ENCODE results near the gene PNKD.
"Not testable (repeated sequence)": the region's sequence is repeated elsewhere in the genome, so short reads cannot be mapped to it uniquely, and the experiment has no call there.

PNKD gene

GRCh38 chr2:218259099-218259961 lies 11.0 kb upstream of the PNKD start:
- no peak for DNase-seq

- no peak for DNase-seq
These were observed 10.2 kb upstream of the PNKD start for GRCh38 chr2:218260166-218260565.

DNA sequence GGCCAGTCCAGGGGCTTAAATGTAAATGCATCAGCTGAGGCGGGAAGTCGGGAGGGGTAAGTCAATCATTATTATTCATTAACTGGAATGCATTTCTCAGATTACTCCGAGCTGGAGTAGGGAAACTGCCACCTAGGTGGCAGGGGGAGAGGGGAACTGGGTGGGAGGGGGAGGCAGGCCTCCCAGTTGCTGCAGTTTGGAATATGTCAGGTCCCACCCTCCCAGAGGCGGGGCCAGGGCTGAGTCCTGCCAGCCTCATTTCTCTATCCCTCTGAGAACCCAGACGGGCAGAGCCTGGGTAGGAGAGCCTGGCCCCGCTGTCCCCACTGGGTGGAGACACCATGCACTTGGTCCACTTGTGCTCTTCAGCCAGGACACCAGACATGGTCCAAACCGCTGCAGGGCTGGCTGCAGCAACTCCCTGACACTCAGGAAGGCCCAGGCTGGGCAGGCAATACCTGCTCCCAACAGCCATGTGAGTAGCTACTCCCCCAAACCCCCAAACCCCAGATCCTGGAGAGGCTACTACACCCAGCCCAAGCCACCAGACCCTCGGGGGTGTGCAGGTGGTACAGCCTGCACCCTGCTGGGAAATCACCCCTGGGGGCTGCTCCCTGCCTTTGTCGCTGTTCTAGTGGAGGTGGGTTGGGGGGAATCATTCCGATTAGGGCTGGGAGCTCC lies 9.4 kb upstream of the PNKD start, which contains the start of gene GPBAR1:
TSS of gene GPBAR1 (plus strand) at position 274 of the 681 bp plus-strand sequence. CDS start 1,710 bp downstream, outside the sequence.
- no peak for DNase-seq

DNA sequence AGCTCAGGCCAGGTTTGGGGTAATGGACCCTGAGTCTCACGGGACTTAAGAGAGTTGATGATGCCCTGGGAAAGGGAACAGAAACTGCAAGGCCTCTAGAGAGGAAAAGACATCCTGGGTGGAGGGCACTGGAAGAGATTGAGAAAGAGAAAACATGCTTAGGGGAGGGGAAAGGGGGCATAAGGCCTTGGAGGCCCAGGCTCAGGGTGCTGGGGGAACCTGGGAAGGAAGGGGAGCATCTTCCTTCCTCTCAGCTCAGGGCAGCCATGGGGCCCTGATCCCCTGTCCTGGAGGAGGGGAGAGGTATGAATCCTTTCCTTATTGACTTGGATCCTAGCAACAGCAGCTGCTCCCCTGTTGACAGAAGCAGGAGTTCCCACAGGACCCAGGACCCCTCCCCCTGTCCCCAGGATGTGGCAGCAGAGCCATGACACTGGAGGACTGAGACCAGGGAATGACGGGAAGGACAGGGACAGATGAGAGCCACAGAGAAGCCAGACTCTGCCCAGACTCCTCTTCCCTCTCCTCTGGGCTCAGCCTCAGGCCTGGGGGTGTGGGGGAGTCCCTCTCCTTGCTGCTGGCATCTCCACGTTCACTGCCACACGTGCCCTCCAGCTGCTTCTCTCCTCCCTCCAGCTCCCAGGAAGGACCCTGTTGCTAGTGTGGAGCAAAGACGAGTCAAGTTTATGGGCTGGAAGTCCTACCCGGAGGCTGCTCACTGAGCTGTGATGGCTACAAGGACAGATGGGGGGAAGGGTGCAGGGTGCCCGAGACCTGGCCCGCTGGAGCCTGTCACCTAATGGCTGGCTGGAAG lies 8.7 kb upstream of the PNKD start:
- no peak for DNase-seq

GRCh38 chr2:218262237-218262600 lies 8.1 kb upstream of the PNKD start:
- DNase-seq, result no peak

DNA sequence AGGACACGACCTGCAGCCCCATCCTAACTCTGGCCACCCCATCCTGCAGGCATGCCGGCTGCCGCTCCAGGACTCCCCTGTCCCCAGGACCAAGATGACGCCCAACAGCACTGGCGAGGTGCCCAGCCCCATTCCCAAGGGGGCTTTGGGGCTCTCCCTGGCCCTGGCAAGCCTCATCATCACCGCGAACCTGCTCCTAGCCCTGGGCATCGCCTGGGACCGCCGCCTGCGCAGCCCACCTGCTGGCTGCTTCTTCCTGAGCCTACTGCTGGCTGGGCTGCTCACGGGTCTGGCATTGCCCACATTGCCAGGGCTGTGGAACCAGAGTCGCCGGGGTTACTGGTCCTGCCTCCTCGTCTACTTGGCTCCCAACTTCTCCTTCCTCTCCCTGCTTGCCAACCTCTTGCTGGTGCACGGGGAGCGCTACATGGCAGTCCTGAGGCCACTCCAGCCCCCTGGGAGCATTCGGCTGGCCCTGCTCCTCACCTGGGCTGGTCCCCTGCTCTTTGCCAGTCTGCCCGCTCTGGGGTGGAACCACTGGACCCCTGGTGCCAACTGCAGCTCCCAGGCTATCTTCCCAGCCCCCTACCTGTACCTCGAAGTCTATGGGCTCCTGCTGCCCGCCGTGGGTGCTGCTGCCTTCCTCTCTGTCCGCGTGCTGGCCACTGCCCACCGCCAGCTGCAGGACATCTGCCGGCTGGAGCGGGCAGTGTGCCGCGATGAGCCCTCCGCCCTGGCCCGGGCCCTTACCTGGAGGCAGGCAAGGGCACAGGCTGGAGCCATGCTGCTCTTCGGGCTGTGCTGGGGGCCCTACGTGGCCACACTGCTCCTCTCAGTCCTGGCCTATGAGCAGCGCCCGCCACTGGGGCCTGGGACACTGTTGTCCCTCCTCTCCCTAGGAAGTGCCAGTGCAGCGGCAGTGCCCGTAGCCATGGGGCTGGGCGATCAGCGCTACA lies 7.4 kb upstream of the PNKD start:
- no peak for DNase-seq

DNA sequence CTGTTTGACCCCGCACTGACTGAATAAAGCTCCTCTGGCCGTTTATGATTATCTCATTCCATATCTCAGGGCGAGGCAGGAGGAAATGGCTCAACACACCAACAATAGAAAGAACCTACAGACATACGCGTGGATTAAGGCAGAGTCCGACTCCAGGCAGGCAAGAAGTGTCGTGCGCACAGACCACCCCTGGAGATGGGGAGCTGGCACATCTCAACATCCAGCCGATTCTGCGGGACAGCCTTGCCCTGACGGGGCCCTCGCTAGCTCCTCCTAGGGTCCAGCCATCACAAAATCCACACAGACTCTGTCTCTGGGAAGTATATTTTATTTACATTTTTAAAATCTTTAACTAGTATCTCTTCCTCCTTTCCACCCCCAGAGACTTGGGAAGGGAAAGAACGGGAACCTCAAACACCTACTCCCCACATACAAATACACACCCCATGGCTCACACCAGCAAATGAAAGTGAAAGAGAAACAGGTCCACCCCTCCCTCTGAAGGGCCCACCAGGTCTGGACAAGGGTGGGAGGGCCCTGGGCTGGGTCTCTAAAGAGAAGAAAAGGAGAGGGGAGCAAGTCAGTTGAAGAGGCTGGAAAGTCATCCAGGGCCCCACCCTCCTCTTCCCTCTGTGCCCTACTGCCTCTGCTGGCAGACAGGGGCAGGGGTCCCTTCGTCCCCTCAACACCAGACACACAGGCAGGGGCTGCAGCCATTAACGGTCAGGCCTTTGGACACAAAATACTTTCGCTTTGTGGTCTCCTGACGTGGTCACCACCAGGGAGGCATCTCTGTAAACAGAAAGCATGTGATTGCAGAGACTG lies 6.3 kb upstream of the PNKD start:
- DNase-seq, result no peak

GRCh38 chr2:218264773-218265561 lies 5.4 kb upstream of the PNKD start:
- no peak for DNase-seq

DNA sequence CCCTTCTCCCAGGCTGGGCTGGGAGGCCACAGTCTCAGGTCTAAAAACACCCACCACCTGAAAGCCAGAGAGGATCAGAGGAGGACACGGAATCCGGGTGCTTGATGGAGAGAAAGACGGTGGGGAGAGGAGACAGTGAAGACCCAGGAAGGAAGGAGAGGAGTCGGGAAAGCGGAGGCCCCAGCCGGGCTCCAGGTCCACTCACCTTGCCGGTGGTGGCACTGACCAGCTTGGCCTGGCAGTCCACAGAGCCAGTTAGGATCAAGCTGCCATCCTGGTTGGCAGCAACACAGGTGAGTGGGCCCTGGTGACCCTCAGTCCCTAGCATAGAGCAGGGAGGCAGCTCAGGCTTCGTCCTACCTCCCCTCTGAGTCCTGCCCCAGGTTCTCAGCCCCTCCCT lies 4.7 kb upstream of the PNKD start:
- DNase-seq, result no peak

DNA sequence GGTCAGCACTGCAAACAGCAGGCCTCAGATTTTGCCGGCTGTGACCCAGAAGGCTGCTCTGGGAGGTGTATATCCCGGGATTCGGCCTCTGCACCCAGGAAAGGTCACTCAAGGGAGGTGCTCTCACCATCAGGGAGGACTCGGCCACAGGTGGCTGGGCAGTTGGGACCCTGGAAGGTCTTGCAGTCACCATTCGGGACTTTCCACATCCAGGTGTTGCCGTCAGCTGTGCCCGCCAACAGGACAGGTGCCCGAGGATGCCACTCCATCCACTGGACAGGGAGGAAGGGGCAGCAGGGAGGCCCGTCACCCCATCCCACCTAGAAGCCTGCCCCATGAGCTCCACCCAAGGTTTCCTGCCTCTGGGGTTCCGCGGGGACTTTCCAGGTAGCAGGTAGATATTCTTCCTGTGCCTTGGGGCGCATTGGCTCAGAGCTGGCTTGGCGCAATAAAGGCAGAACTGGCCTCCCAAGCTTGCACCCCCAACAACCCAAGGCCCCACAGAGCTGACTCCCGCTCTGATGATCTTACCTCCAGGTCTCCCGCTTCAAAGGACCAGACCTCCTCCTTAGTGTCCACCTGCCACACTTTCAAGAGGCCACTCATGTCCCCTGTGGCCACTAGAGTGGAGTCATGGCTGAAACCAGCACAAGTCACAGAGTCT lies 3.9 kb upstream of the PNKD start:
- DNase-seq, result no peak

GRCh38 chr2:218267259-218267658 lies 3.1 kb upstream of the PNKD start:
- DNase-seq, result no peak

- no peak for DNase-seq
These were observed 585 bp downstream of the PNKD start for GRCh38 chr2:218270721-218271486.

GRCh38 chr2:218271487-218271797 lies 1.1 kb downstream of the PNKD start:
- DNase-seq, result no peak

- DNase-seq, result no peak
These were observed 1.7 kb downstream of the PNKD start for GRCh38 chr2:218271865-218272530.

GRCh38 chr2:218272531-218273212 lies 2.4 kb downstream of the PNKD start:
- peak; percentile 69 for DNase-seq

GRCh38 chr2:218273214-218273907 lies 3.0 kb downstream of the PNKD start:
- not testable (repeated sequence) for DNase-seq

GRCh38 chr2:218273908-218274249 lies 3.6 kb downstream of the PNKD start:
- DNase-seq, result no peak

DNA sequence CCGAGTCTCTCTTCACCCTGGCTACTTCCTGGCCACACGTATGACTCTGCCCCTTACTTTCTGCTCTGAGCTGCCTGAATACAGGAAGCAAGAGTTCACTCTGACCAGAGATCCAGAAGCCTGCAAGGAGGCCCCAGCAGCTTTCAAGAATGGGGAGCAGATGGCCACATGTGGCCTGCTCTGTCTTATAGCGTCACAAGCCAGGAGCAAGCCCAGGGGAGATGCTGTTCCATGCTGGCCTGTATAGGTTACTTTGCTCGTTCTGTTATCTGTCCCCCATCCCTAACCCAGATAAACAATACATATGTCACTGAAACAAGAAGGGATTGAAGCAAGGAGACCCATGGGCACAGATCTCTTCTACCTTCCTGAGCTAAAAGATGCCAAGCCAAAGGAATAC lies 4.3 kb downstream of the PNKD start:
- no peak for DNase-seq

Measured in GDM1 (cell line).